Measurements from ENCODE around the gene SDS. TPM values are rescaled to one million over a fixed set of nuclear protein-coding genes. Genes with fewer than 3 reads are reported as not detected.

Gene SDS
- total and polyA plus RNA-seq, 4 donors, result 0.65 to 433 (median 77.9) TPM

- WGBS, result 90% methylated on average over 5 of the region's 5 CpGs
- no peak for DNase-seq (ENCODE audit: low spot score)
- Histone ChIP-seq H3K4me3 (ENCODE audit: low read depth in 1 of 3, low read length in 3 of 3) (no peak overlapping the region), H3K9me3 (ENCODE audit: control insufficient read depth in 4 of 4, low read length in 3 of 4) (no peaks in the 10 kb centered on the region), H3K27me3 (ENCODE audit: control insufficient read depth in 4 of 4, insufficient read depth in 4 of 4, low read length in 3 of 4) (no peaks in the 10 kb centered on the region), H3K9ac (ENCODE audit: low read depth in 1 of 2, low read length in 2 of 2) (no peak overlapping the region), H3K4me1 (ENCODE audit: control insufficient read depth in 4 of 4, insufficient read depth in 4 of 4, low read length in 3 of 4) (peaks cover 0 to 2% (median 0%) of the 10 kb centered on the region in 4 donors), H3K36me3 (ENCODE audit: control insufficient read depth in 4 of 4, insufficient read depth in 3 of 4, low read depth in 1 of 4, low read length in 3 of 4) (peaks cover 0 to 55% (median 31%) of the 10 kb centered on the region in 4 donors), H3K27ac (ENCODE audit: low read depth in 1 of 2, low read length in 2 of 2) (no peak overlapping the region)
- TF ChIP-seq, protein P1, sequence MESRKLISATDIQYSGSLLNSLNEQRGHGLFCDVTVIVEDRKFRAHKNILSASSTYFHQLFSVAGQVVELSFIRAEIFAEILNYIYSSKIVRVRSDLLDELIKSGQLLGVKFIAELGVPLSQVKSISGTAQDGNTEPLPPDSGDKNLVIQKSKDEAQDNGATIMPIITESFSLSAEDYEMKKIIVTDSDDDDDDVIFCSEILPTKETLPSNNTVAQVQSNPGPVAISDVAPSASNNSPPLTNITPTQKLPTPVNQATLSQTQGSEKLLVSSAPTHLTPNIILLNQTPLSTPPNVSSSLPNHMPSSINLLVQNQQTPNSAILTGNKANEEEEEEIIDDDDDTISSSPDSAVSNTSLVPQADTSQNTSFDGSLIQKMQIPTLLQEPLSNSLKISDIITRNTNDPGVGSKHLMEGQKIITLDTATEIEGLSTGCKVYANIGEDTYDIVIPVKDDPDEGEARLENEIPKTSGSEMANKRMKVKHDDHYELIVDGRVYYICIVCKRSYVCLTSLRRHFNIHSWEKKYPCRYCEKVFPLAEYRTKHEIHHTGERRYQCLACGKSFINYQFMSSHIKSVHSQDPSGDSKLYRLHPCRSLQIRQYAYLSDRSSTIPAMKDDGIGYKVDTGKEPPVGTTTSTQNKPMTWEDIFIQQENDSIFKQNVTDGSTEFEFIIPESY (IDR thresholded peaks at IDR 0.05), result peak; percentile 36
- no peak for TF ChIP-seq GABPA (IDR thresholded peaks at IDR 0.05 in 1 of 2, conservative IDR thresholded peaks at IDR 0.05 in 1 of 2)
- peak in 1 of 2 donors; percentile 18 for TF ChIP-seq EGR1 (IDR thresholded peaks at IDR 0.05; ENCODE audit: low read depth in 2 of 2)
- TF ChIP-seq HNF4G (IDR thresholded peaks at IDR 0.05), result no peak
- peak in 1 of 2 donors; percentile 2 for TF ChIP-seq JUND (IDR thresholded peaks at IDR 0.05)
- TF ChIP-seq, protein P2, sequence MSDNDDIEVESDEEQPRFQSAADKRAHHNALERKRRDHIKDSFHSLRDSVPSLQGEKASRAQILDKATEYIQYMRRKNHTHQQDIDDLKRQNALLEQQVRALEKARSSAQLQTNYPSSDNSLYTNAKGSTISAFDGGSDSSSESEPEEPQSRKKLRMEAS (IDR thresholded peaks at IDR 0.05), result peak; percentile 40
- TF ChIP-seq RXRA (IDR thresholded peaks at IDR 0.05), result peak in 1 of 2 donors; percentile 3
Observed at GRCh38 chr12:113395119-113395518, 8.6 kb downstream of the SDS start.

DNA sequence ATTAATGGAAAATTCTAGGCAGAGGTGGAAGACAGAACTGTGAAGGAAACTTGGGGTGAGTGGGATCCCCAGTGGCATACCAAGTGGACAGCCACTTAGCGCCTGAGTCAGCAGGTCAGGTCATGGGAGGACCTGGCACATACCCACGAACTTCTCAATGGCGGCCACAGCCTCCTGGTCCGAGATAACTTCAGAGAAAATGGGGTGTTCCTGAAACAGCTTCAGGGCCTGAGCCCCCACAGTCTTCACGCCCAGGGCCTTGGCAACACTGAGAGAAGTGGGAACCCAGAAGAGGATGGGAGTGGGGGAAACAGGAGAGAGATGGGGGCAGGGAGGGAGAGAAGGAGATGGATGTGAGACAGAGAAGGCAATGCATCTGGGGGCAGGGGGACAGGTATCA lies 9.9 kb downstream of the SDS start:
- Histone ChIP-seq H3K9ac (ENCODE audit: low read depth in 1 of 2, low read length in 2 of 2) (no peak overlapping the region), H3K4me1 (ENCODE audit: control insufficient read depth in 4 of 4, insufficient read depth in 4 of 4, low read length in 3 of 4) (peaks cover 0 to 2% (median 0%) of the 10 kb centered on the region in 4 donors), H3K36me3 (ENCODE audit: control insufficient read depth in 4 of 4, insufficient read depth in 3 of 4, low read depth in 1 of 4, low read length in 3 of 4) (peaks cover 0 to 50% (median 21%) of the 10 kb centered on the region in 4 donors), H3K4me3 (ENCODE audit: low read depth in 1 of 3, low read length in 3 of 3) (no peak overlapping the region), H3K27me3 (ENCODE audit: control insufficient read depth in 4 of 4, insufficient read depth in 4 of 4, low read length in 3 of 4) (no peaks in the 10 kb centered on the region), H3K27ac (ENCODE audit: low read depth in 1 of 2, low read length in 2 of 2) (no peak overlapping the region), H3K9me3 (ENCODE audit: control insufficient read depth in 4 of 4, low read length in 3 of 4) (no peaks in the 10 kb centered on the region)
- TF ChIP-seq, protein P2 (IDR thresholded peaks at IDR 0.05), result peak; percentile 23
- peak; percentile 38 for TF ChIP-seq FOXA2 (IDR thresholded peaks at IDR 0.05)
- no peak for TF ChIP-seq GABPA (IDR thresholded peaks at IDR 0.05 in 1 of 2, conservative IDR thresholded peaks at IDR 0.05 in 1 of 2)
- TF ChIP-seq REST (IDR thresholded peaks at IDR 0.05), result peak; percentile 10
- DNase-seq (ENCODE audit: low spot score), result no peak
- WGBS, result 81% methylated on average over 5 of the region's 5 CpGs

GRCh38 chr12:113392988-113393579 lies 10.6 kb downstream of the SDS start:
- WGBS, result 61% methylated on average over 17 of the region's 17 CpGs
- Histone ChIP-seq H3K9ac (ENCODE audit: low read depth in 1 of 2, low read length in 2 of 2) (no peak overlapping the region), H3K36me3 (ENCODE audit: control insufficient read depth in 4 of 4, insufficient read depth in 3 of 4, low read depth in 1 of 4, low read length in 3 of 4) (peaks cover 0 to 47% (median 21%) of the 10 kb centered on the region in 4 donors), H3K4me3 (ENCODE audit: low read depth in 1 of 3, low read length in 3 of 3) (no peak overlapping the region), H3K27ac (ENCODE audit: low read depth in 1 of 2, low read length in 2 of 2) (no peak overlapping the region), H3K9me3 (ENCODE audit: control insufficient read depth in 4 of 4, low read length in 3 of 4) (no peaks in the 10 kb centered on the region), H3K4me1 (ENCODE audit: control insufficient read depth in 4 of 4, insufficient read depth in 4 of 4, low read length in 3 of 4) (peaks cover 0 to 2% (median 0%) of the 10 kb centered on the region in 4 donors), H3K27me3 (ENCODE audit: control insufficient read depth in 4 of 4, insufficient read depth in 4 of 4, low read length in 3 of 4) (no peaks in the 10 kb centered on the region)
- peak; percentile 47 for DNase-seq (ENCODE audit: low spot score)
- TF ChIP-seq JUND (IDR thresholded peaks at IDR 0.05) (peak; percentile 67 to 72), FOXA1 (IDR thresholded peaks at IDR 0.05) (no peak), YY1 (IDR thresholded peaks at IDR 0.05) (peak; percentile 0), REST (IDR thresholded peaks at IDR 0.05) (peak; percentile 50), FOXA2 (IDR thresholded peaks at IDR 0.05) (peak; percentile 43), RXRA (IDR thresholded peaks at IDR 0.05) (peak in 1 of 2 donors; percentile 31), SP1 (IDR thresholded peaks at IDR 0.05) (no peak), HNF4A (conservative IDR thresholded peaks at IDR 0.05) (no peak)
- TF ChIP-seq, protein P1 (IDR thresholded peaks at IDR 0.05), result peak; percentile 68
